ENCODE measurements around the gene BOLA1.
"Not testable (repeated sequence)": the region's sequence is repeated elsewhere in the genome, so short reads cannot be mapped to it uniquely, and the experiment has no call there.

DNA sequence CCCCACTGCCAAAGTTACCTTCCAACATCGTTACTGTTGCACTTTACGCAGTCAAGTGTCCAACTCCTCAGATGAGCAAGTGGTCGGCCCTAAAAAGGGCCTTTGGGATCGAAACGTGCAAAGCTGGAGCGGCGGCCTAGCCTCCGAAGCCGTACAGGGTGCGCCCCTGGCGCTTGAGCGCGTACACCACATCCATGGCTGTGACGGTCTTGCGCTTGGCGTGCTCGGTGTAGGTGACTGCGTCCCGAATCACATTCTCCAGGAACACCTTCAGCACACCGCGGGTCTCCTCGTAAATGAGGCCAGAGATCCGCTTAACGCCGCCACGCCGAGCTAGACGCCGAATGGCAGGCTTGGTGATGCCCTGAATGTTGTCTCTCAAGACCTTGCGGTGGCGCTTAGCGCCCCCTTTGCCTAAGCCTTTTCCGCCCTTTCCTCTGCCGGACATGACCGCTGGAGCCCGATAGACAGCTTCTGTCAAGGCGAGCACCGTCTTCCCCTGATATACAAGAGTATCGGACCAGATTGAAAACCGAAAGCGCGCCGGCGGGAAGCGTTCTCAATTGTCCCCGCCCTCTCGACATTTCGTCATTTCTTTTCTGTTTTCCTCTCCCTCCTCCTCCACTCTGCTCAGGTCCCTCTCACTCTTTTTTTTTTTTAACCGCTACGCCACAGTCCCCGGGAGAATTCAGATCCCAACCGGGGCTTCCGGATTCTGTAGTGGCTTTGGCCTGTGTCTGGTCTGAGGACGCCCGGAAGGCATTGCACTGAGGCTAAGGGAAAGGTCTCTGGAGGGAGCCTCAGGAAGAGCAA, 38.5 kb upstream of the BOLA1 start:
- TF ChIP-seq, protein P1, sequence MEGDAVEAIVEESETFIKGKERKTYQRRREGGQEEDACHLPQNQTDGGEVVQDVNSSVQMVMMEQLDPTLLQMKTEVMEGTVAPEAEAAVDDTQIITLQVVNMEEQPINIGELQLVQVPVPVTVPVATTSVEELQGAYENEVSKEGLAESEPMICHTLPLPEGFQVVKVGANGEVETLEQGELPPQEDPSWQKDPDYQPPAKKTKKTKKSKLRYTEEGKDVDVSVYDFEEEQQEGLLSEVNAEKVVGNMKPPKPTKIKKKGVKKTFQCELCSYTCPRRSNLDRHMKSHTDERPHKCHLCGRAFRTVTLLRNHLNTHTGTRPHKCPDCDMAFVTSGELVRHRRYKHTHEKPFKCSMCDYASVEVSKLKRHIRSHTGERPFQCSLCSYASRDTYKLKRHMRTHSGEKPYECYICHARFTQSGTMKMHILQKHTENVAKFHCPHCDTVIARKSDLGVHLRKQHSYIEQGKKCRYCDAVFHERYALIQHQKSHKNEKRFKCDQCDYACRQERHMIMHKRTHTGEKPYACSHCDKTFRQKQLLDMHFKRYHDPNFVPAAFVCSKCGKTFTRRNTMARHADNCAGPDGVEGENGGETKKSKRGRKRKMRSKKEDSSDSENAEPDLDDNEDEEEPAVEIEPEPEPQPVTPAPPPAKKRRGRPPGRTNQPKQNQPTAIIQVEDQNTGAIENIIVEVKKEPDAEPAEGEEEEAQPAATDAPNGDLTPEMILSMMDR (IDR thresholded peaks at IDR 0.05; ENCODE audit: extremely low read depth in 1 of 2, insufficient read depth in 1 of 2, low read depth in 1 of 2, low read length in 2 of 2): not testable (repeated sequence)
- not testable (repeated sequence) for TF ChIP-seq POLR2AphosphoS5 (IDR thresholded peaks at IDR 0.05; ENCODE audit: insufficient read depth, low read depth, low read length); GATA2 (IDR thresholded peaks at IDR 0.05; ENCODE audit: insufficient read depth, insufficient read length, low read depth, low read length); EZH2 (IDR thresholded peaks at IDR 0.05; ENCODE audit: borderline replicate concordance, low read depth, low read length, severe bottlenecking); POLR2A (IDR thresholded peaks at IDR 0.05; ENCODE audit: low read depth, low read length); MYC (IDR thresholded peaks at IDR 0.05; ENCODE audit: low read depth, low read length); FOS (IDR thresholded peaks at IDR 0.05; ENCODE audit: borderline replicate concordance, insufficient read depth, low read length); JUN (IDR thresholded peaks at IDR 0.05; ENCODE audit: borderline replicate concordance, insufficient read depth, insufficient read length, low read depth)

Data from endothelial cell of umbilical vein (primary cell).